H1 (cell line): ENCODE data around the gene ROR1. TPM values are rescaled to one million over a fixed set of nuclear protein-coding genes. Genes with fewer than 3 reads are reported as not detected.
"Not testable (repeated sequence)": the region's sequence is repeated elsewhere in the genome, so short reads cannot be mapped to it uniquely, and the experiment has no call there.

Experiments used
- CTCF ChIA-PET: fragments of 300-600 bp; sonication (Branson Sonifier 250); formaldehyde crosslinking; loops from one replicate; lab custom pipeline; 2021; ENCODE audit not compliant: partially characterized antibody; lab: Charles Lee
- POLR2A ChIA-PET: fragments of 300-600 bp; sonication (Branson Sonifier 250); formaldehyde crosslinking; loops from one replicate; lab custom pipeline; 2021; ENCODE audit warnings: inconsistent platforms; ENCODE audit not compliant: partially characterized antibody; lab: Charles Lee
- DNase-seq, 2 experiments: peaks; one replicate each; pipeline versions ENCODE4 v3.0.0 to v3.0.0-alpha.2; 2010 to 2022; ENCODE audit warnings: low spot score in 2 of 2, low read depth in 1 of 2, mixed read lengths in 1 of 2
- FAIRE-seq: peaks from 2 replicates; lab custom pipeline; 2011; peaks lifted over from hg19 to GRCh38; lab: Jason Lieb, UNC
- H2AFZ ChIP-seq: 2 replicates; pipeline ENCODE4 v1.8.1; 2012; ENCODE audit warnings: low read length, inconsistent platforms
- H2AK5ac ChIP-seq: 2 replicates; pipeline ENCODE4 v1.6.1; 2013; ENCODE audit warnings: low read depth, low read length
- H2BK120ac ChIP-seq: replicated peaks from 2 replicates; pipeline ENCODE3; 2013; ENCODE audit warnings: low read depth, low read length, inconsistent platforms
- H2BK12ac ChIP-seq: 2 replicates; pipeline ENCODE4 v1.6.1; 2013; ENCODE audit warnings: low read depth, low read length
- H2BK15ac ChIP-seq: 2 replicates; pipeline ENCODE4 v1.6.1; 2013; ENCODE audit warnings: low read length
- H2BK20ac ChIP-seq: 2 replicates; pipeline ENCODE4 v1.6.1; 2013; ENCODE audit warnings: low read length
- H2BK5ac ChIP-seq: 2 replicates; pipeline ENCODE4 v1.6.1; 2013; ENCODE audit warnings: low read depth, low read length
- H3K14ac ChIP-seq: 2 replicates; pipeline ENCODE4 v1.6.1; 2013; ENCODE audit warnings: inconsistent platforms; ENCODE audit not compliant: insufficient read length
- H3K18ac ChIP-seq: 2 replicates; pipeline ENCODE4 v1.6.1; 2013; ENCODE audit warnings: low read length; ENCODE audit errors: extremely low read depth
- H3K23ac ChIP-seq: 2 replicates; pipeline ENCODE4 v1.6.1; 2013; ENCODE audit warnings: inconsistent platforms; ENCODE audit not compliant: insufficient read length
- H3K23me2 ChIP-seq: 2 replicates; pipeline ENCODE4 v1.6.1; 2013; ENCODE audit warnings: low read depth, low read length
- H3K27ac ChIP-seq: 2 replicates; pipeline ENCODE4 v1.6.1; 2011; ENCODE audit warnings: low read depth, low read length, inconsistent platforms
- H3K27me3 ChIP-seq, 4 experiments: replicated peaks in 1 of 4; 1 replicate in 1 of 4; 2 replicates in 3 of 4; pipeline versions ENCODE4 v1.6.1 to v1.8.1; 2011 to 2013; ENCODE audit warnings: low read length in 3 of 4, mild to moderate bottlenecking in 3 of 4, inconsistent platforms in 2 of 4, mixed read lengths in 2 of 4, moderate library complexity in 1 of 4; ENCODE audit not compliant: control insufficient read depth in 3 of 4, insufficient read depth in 3 of 4; ENCODE audit errors: extremely low read depth in 1 of 4
- H3K36me3 ChIP-seq, 4 experiments: 2 replicates each; pipeline versions ENCODE4 v1.6.1 to v1.8.1; 2011 to 2013; ENCODE audit warnings: mild to moderate bottlenecking in 4 of 4, low read length in 3 of 4, moderate library complexity in 2 of 4, control low read depth in 1 of 4, inconsistent platforms in 1 of 4; ENCODE audit not compliant: insufficient read depth in 4 of 4, control insufficient read depth in 2 of 4
- H3K4ac ChIP-seq: replicated peaks from 2 replicates; pipeline ENCODE3; 2013; ENCODE audit warnings: low read length, low read depth, mixed read lengths, inconsistent platforms; ENCODE audit not compliant: insufficient read length
- H3K4me1 ChIP-seq, 4 experiments: replicated peaks in 1 of 4; 1 replicate in 1 of 4; 2 replicates in 3 of 4; pipeline versions ENCODE4 v1.6.1 to v1.8.1; 2011 to 2013; ENCODE audit warnings: low read length in 3 of 4, inconsistent platforms in 2 of 4, mixed read lengths in 1 of 4; ENCODE audit not compliant: insufficient read depth in 4 of 4, control insufficient read depth in 3 of 4
- H3K4me2 ChIP-seq, 2 experiments: 2 replicates each; pipeline versions ENCODE4 v1.6.1 to v1.8.1; 2011 to 2013; ENCODE audit warnings: low read depth in 2 of 2, low read length in 2 of 2, control low read depth in 1 of 2, inconsistent platforms in 1 of 2, mild to moderate bottlenecking in 1 of 2; ENCODE audit not compliant: insufficient read depth in 1 of 2
- H3K4me3 ChIP-seq, 4 experiments: fragments of 200-600, 300-600 bp in 1 of 4; sonication (generic), shearing (Covaris generic), sonication (Bioruptor Twin) in 1 of 4; 2 replicates each; pipeline versions ENCODE4 v1.5.1 to v1.8.1; 2011 to 2016; ENCODE audit warnings: low read length in 4 of 4, low read depth in 3 of 4, control low read depth in 2 of 4, inconsistent platforms in 2 of 4, mild to moderate bottlenecking in 2 of 4, mixed read lengths in 1 of 4, moderate library complexity in 1 of 4; ENCODE audit not compliant: insufficient read depth in 2 of 4; ENCODE audit errors: extremely low read depth in 1 of 4
- H3K56ac ChIP-seq: replicated peaks from 2 replicates; pipeline ENCODE3; 2013; ENCODE audit warnings: low read depth, mild to moderate bottlenecking, mixed read lengths, low read length, inconsistent platforms; ENCODE audit not compliant: insufficient read length
- H3K79me1 ChIP-seq: 2 replicates; pipeline ENCODE4 v1.6.1; 2013; ENCODE audit warnings: low read depth, low read length, control low read depth
- H3K79me2 ChIP-seq, 2 experiments: 2 replicates each; pipeline versions ENCODE4 v1.6.1 to v1.8.1; 2012 to 2013; ENCODE audit warnings: low read length in 2 of 2, mild to moderate bottlenecking in 2 of 2, inconsistent platforms in 1 of 2; ENCODE audit not compliant: insufficient read depth in 2 of 2, control insufficient read depth in 1 of 2
- H3K9ac ChIP-seq, 4 experiments: replicated peaks in 1 of 4; 1 replicate in 1 of 4; 2 replicates in 3 of 4; pipeline versions ENCODE4 v1.6.1 to v1.8.1; 2011 to 2013; ENCODE audit warnings: low read depth in 3 of 4, low read length in 3 of 4, control low read depth in 2 of 4, mild to moderate bottlenecking in 2 of 4, moderate library complexity in 2 of 4, inconsistent platforms in 1 of 4; ENCODE audit errors: extremely low read depth in 1 of 4
- H3K9me3 ChIP-seq, 2 experiments: 2 replicates each; pipeline versions ENCODE4 v1.6.1 to v1.8.1; 2012 to 2013; ENCODE audit warnings: mild to moderate bottlenecking in 2 of 2, moderate library complexity in 2 of 2, control low read depth in 1 of 2, inconsistent platforms in 1 of 2, low read depth in 1 of 2, low read length in 1 of 2, mixed read lengths in 1 of 2; ENCODE audit not compliant: insufficient read depth in 2 of 2
- H4K20me1 ChIP-seq, 2 experiments: replicated peaks in 1 of 2; 2 replicates each; pipeline versions ENCODE3 to v1.8.1; 2011 to 2013; ENCODE audit warnings: inconsistent platforms in 2 of 2, low read length in 2 of 2, mild to moderate bottlenecking in 1 of 2; ENCODE audit not compliant: insufficient read depth in 2 of 2, control insufficient read depth in 1 of 2
- H4K5ac ChIP-seq: 2 replicates; pipeline ENCODE4 v1.6.1; 2013; ENCODE audit warnings: low read length, low read depth, mixed read lengths, inconsistent platforms; ENCODE audit not compliant: insufficient read length
- H4K8ac ChIP-seq: 2 replicates; pipeline ENCODE4 v1.8.0; 2013; ENCODE audit warnings: mild to moderate bottlenecking, moderate library complexity, low read length, inconsistent platforms; ENCODE audit not compliant: insufficient read depth; ENCODE audit errors: extremely low read depth
- H4K91ac ChIP-seq: replicated peaks from 2 replicates; pipeline ENCODE3; 2013; ENCODE audit warnings: low read length, mixed read lengths, inconsistent platforms; ENCODE audit not compliant: insufficient read length
- JUND ChIP-seq: IDR thresholded peaks from 2 replicates; pipeline ENCODE4 v1.6.1; 2011; ENCODE audit warnings: mild to moderate bottlenecking, improper control_type of control experiment, low read length
- POLR2AphosphoS5 ChIP-seq: IDR thresholded peaks from 2 replicates; pipeline ENCODE4 v1.6.1; 2011; ENCODE audit warnings: low read depth, low read length
- WGBS, 2 experiments: shearing (Covaris generic) in 1 of 2; methylation state at CpG; one replicate each; pipeline versions ENCODE4 v1.1.6 to v1.1.7; 2013 to 2015; ENCODE audit warnings: low lambda C conversion rate in 2 of 2, mixed read lengths in 2 of 2, inconsistent platforms in 1 of 2, low coverage in 1 of 2, missing lambda C conversion rate in 1 of 2; ENCODE audit not compliant: insufficient replicate concordance in 2 of 2, insufficient coverage in 1 of 2, insufficient read length in 1 of 2; ENCODE audit errors: extremely low coverage in 1 of 2, missing lambda C conversion rate in 1 of 2; 5-methylcytosine and 5-hydroxymethylcytosine counted together
- polyA plus RNA-seq, 7 experiments: library from polyadenylated mRNA; depleted of rRNA in 3 of 7; stranded (reverse) in 5 of 7; unstranded in 2 of 7; fragments of >200 nt in 5 of 7; fragments of 200-250 nt in 2 of 7; gene quantifications; 1 replicate in 5 of 7; 2 replicates in 1 of 7; 4 replicates in 1 of 7; pipeline versions ENCODE4 v1.2.1 to v1.2.3, GENCODE V29; 2011 to 2013; ENCODE audit warnings: missing spikeins in 2 of 7, mixed read lengths in 2 of 7
- total RNA-seq: library from RNA; stranded (reverse); fragmentation: NEBNext Ultra II Directional; extraction: Animal tissue kit (Norgen Biotek cat#: 25700); gene quantifications from 2 replicates; pipeline ENCODE4 v1.2.1, GENCODE V29; 2021

Gene ROR1
- total and polyA plus RNA-seq, 2 of the 8 experiments (the other 6 are each of a cell fraction or from before 2014, with no cell fraction given), result 33.6 to 73.6 TPM

DNA sequence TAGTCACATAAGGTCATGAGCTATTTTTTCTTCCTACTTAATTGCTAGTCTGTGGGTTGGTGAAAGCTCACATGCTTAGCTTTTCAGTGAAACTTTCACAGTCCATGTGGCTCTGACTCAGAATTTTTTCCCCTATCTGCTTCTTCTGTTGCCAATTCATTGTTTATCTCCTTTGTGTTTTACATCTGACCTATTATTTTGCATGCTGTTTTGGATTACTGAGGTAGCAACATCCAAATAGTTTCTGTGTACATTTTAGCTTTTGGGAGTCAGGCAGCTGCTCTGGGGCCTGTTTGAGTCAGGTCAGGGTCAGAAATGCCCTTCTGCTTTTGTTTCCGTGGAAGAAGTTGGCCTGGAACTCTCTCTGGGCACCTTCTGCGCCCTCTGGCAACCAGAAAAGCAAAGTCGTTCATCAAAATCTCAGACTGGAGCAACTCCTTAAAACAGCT lies 40.0 kb downstream of the ROR1 start (continued):
- no peak for TF ChIP-seq POLR2AphosphoS5
- TF ChIP-seq JUND, result no peak

DNA sequence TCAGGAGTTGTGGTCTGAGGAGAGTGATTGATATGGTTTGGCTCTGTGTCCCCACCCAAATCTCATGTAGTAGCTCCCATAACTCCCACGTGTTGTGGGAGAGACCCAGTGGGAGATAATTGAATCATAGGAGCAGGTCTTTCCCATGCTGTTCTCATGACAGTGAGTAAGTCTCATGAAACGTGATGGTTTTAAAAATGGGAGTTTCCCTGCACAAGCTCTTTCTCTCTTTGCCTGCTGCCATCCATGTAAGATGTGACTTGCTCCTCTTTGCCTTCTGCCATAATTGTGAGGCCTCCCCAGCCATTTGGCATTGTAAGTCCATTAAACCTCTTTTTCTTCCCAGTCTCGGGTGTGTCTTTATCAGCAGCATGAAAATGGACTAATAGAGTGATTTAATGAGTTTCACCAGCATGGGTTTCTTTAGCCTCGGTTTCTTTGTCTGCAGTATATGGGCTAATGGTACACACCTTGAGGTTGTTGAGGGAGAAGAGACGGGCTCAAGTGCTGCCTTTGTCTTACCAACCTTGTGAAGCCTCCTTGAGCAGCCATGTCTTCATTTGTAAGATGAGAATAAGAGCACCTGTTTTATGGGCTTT lies 42.5 kb downstream of the ROR1 start:
- not testable (repeated sequence) for H3K27ac ChIP-seq
- 91% methylated on average over 5 of the region's 5 CpGs; no CpG with 5 or more reads in 1 of the 2 experiments for WGBS, 2 experiments
- H3K79me2 ChIP-seq, result peaks cover 37 to 100% of the 10 kb centered on the region in 2 experiments

More for the DNA sequence above, 42.5 kb downstream of the ROR1 start:
- not testable (repeated sequence) for H2BK20ac ChIP-seq, H3K9ac ChIP-seq, H3K4me3 ChIP-seq, H3K27me3 ChIP-seq, FAIRE-seq, H3K23ac ChIP-seq, H4K5ac ChIP-seq, H4K8ac ChIP-seq, H2BK12ac ChIP-seq, H3K4me2 ChIP-seq, H2BK15ac ChIP-seq, H3K18ac ChIP-seq, H3K56ac ChIP-seq, H3K4ac ChIP-seq, H2AFZ ChIP-seq, H2BK120ac ChIP-seq, H2AK5ac ChIP-seq, H4K91ac ChIP-seq, H3K23me2 ChIP-seq, H3K14ac ChIP-seq, H2BK5ac ChIP-seq, H3K79me1 ChIP-seq, DNase-seq
- ChIA-PET CTCF (interaction anchor here (0.6 to 1.3 kb wide), 3 partner anchors 28 to 381 kb away, joined by 3 to 5 read pairs (median 5); no protein-coding TSS in a partner anchor), POLR2A (interaction anchor here (0.8 kb wide), 1 partner anchor 20 kb away, joined by 3 read pairs; no protein-coding TSS in a partner anchor)
- Histone ChIP-seq H3K36me3 (peaks cover 0 to 25% (median 2%) of the 10 kb centered on the region in 4 experiments; a peak in 4 of 8 replicates), H4K20me1 (peaks cover 6 to 18% of the 10 kb centered on the region in 2 experiments), H3K4me1 (peaks cover 0 to 16% (median 7%) of the 10 kb centered on the region in 4 experiments; a peak in 4 of 7 replicates), H3K9me3 (peaks cover 21 to 29% of the 10 kb centered on the region in 2 experiments)
